H9 (cell line): ENCODE data around the gene HASPIN. TPM values are rescaled to one million over a fixed set of nuclear protein-coding genes. Genes with fewer than 3 reads are reported as not detected.

Experiments used
- DNase-seq: peaks from one replicate; pipeline ENCODE4 v3.0.0-alpha.2; 2017
- H2AFZ ChIP-seq: one replicate; pipeline ENCODE4 v1.6.1; 2013; ENCODE audit warnings: mild to moderate bottlenecking, low read length, control low read depth, moderate library complexity
- H2AK5ac ChIP-seq: 2 replicates; pipeline ENCODE4 v1.6.1; 2013; ENCODE audit warnings: low read length, control low read depth, mixed read lengths; ENCODE audit not compliant: insufficient read length
- H2BK120ac ChIP-seq: one replicate; pipeline ENCODE4 v1.6.1; 2013; ENCODE audit warnings: low read depth, mild to moderate bottlenecking, low read length, control low read depth, inconsistent platforms; ENCODE audit not compliant: poor library complexity, severe bottlenecking
- H2BK12ac ChIP-seq: 2 replicates; pipeline ENCODE4 v1.6.1; 2013; ENCODE audit warnings: low read length, control low read depth, mixed read lengths, low read depth; ENCODE audit not compliant: insufficient read length
- H2BK15ac ChIP-seq: 2 replicates; pipeline ENCODE4 v1.6.1; 2013; ENCODE audit warnings: low read depth, low read length, control low read depth
- H2BK20ac ChIP-seq: one replicate; pipeline ENCODE4 v1.6.1; 2013; ENCODE audit warnings: low read depth, mild to moderate bottlenecking, low read length, control low read depth, inconsistent platforms; ENCODE audit not compliant: poor library complexity, severe bottlenecking
- H2BK5ac ChIP-seq: 2 replicates; pipeline ENCODE4 v1.6.1; 2013; ENCODE audit warnings: low read length, control low read depth, mixed read lengths; ENCODE audit not compliant: insufficient read length
- H3K14ac ChIP-seq: 2 replicates; pipeline ENCODE4 v1.6.1; 2013; ENCODE audit warnings: low read length, control low read depth; ENCODE audit not compliant: insufficient read depth
- H3K18ac ChIP-seq: 2 replicates; pipeline ENCODE4 v1.6.1; 2013; ENCODE audit warnings: low read depth, mild to moderate bottlenecking, mixed read lengths, low read length, control low read depth; ENCODE audit not compliant: insufficient read length
- H3K23ac ChIP-seq: 2 replicates; pipeline ENCODE4 v1.6.1; 2013; ENCODE audit warnings: low read length, control low read depth, mixed read lengths, low read depth; ENCODE audit not compliant: insufficient read length
- H3K23me2 ChIP-seq: 2 replicates; pipeline ENCODE4 v1.6.1; 2013; ENCODE audit warnings: low read depth, mild to moderate bottlenecking, mixed read lengths, low read length, control low read depth; ENCODE audit not compliant: insufficient read length, poor library complexity, severe bottlenecking
- H3K27ac ChIP-seq: 2 replicates; pipeline ENCODE4 v1.5.1; 2013; ENCODE audit warnings: low read length, control low read depth, mixed read lengths, low read depth; ENCODE audit not compliant: insufficient read length
- H3K27me3 ChIP-seq: 2 replicates; pipeline ENCODE4 v1.6.1; 2013; ENCODE audit warnings: low read length, control low read depth, inconsistent platforms; ENCODE audit not compliant: insufficient read depth
- H3K4ac ChIP-seq: 2 replicates; pipeline ENCODE4 v1.6.1; 2013; ENCODE audit warnings: low read depth, mild to moderate bottlenecking, control low read depth, inconsistent platforms, low read length, moderate library complexity
- H3K4me1 ChIP-seq: 2 replicates; pipeline ENCODE4 v1.6.1; 2013; ENCODE audit warnings: low read length, control low read depth, inconsistent platforms; ENCODE audit not compliant: insufficient read depth
- H3K4me2 ChIP-seq: 2 replicates; pipeline ENCODE4 v1.6.1; 2013; ENCODE audit warnings: low read length, control low read depth, mixed read lengths; ENCODE audit not compliant: insufficient read length, insufficient read depth
- H3K56ac ChIP-seq: 2 replicates; pipeline ENCODE4 v1.6.1; 2013; ENCODE audit warnings: low read depth, mild to moderate bottlenecking, mixed read lengths, low read length, control low read depth; ENCODE audit not compliant: insufficient read length
- H3K79me1 ChIP-seq: 2 replicates; pipeline ENCODE4 v1.6.1; 2013; ENCODE audit warnings: low read depth, mild to moderate bottlenecking, moderate library complexity, low read length, control low read depth, inconsistent platforms; ENCODE audit not compliant: insufficient read depth, poor library complexity, severe bottlenecking
- H3K79me2 ChIP-seq: 2 replicates; pipeline ENCODE4 v1.6.1; 2013; ENCODE audit warnings: low read length, control low read depth, inconsistent platforms; ENCODE audit not compliant: insufficient read depth
- H3K9ac ChIP-seq: 2 replicates; pipeline ENCODE4 v1.6.1; 2013; ENCODE audit warnings: low read length, control low read depth, mixed read lengths; ENCODE audit not compliant: insufficient read length; ENCODE audit errors: extremely low read depth
- H3K9me3 ChIP-seq: one replicate; pipeline ENCODE4 v1.6.1; 2013; ENCODE audit warnings: low read depth, low read length, inconsistent platforms; ENCODE audit not compliant: control insufficient read depth
- H3T11ph ChIP-seq: one replicate; pipeline ENCODE4 v1.6.1; 2013; ENCODE audit warnings: mild to moderate bottlenecking, low read length, control low read depth, inconsistent platforms
- H4K20me1 ChIP-seq: one replicate; pipeline ENCODE4 v1.6.1; 2013; ENCODE audit not compliant: control insufficient read depth, insufficient read length, insufficient read depth
- H4K5ac ChIP-seq: 2 replicates; pipeline ENCODE4 v1.6.1; 2013; ENCODE audit warnings: low read depth, mild to moderate bottlenecking, mixed read lengths, low read length, control low read depth; ENCODE audit not compliant: insufficient read length
- H4K8ac ChIP-seq: replicated peaks from 2 replicates; pipeline ENCODE4 v1.6.1; 2013; ENCODE audit warnings: low read length, control low read depth, mixed read lengths, low read depth; ENCODE audit not compliant: insufficient read length
- H4K91ac ChIP-seq: 2 replicates; pipeline ENCODE4 v1.6.1; 2013; ENCODE audit warnings: low read depth, mild to moderate bottlenecking, moderate library complexity, mixed read lengths, low read length, control low read depth; ENCODE audit not compliant: insufficient read length
- H3K27ac Mint-ChIP-seq, 3 experiments: 2 replicates in 2 of 3; 3 replicates in 1 of 3; pipeline ENCODE4 v1.8.0; 2020 to 2021; ENCODE audit warnings: mixed read lengths in 3 of 3, mild to moderate bottlenecking in 1 of 3, moderate library complexity in 1 of 3
- H3K27me3 Mint-ChIP-seq: 2 replicates; pipeline ENCODE4 v1.8.0; 2021; ENCODE audit warnings: low read depth, mild to moderate bottlenecking, moderate library complexity, mixed read lengths
- H3K36me3 Mint-ChIP-seq, 3 experiments: 2 replicates in 2 of 3; 3 replicates in 1 of 3; pipeline ENCODE4 v1.8.0; 2020 to 2021; ENCODE audit warnings: low read depth in 3 of 3, mixed read lengths in 3 of 3; ENCODE audit not compliant: insufficient read depth in 1 of 3
- H3K4me1 Mint-ChIP-seq, 2 experiments: 2 replicates each; pipeline ENCODE4 v1.8.0; 2020; ENCODE audit warnings: mixed read lengths in 2 of 2
- H3K4me3 Mint-ChIP-seq, 2 experiments: 2 replicates in 1 of 2; 3 replicates in 1 of 2; pipeline ENCODE4 v1.8.0; 2020 to 2021; ENCODE audit warnings: mild to moderate bottlenecking in 2 of 2, mixed read lengths in 2 of 2, moderate library complexity in 1 of 2
- H3K9me3 Mint-ChIP-seq, 2 experiments: 2 replicates in 1 of 2; 3 replicates in 1 of 2; pipeline ENCODE4 v1.8.0; 2020; ENCODE audit warnings: mild to moderate bottlenecking in 2 of 2, mixed read lengths in 2 of 2, moderate library complexity in 1 of 2
- WGBS: extraction: QIAGEN DNeasy Blood & Tissue Kit; methylation state at CpG from one replicate; pipeline ENCODE4 v1.1.7; 2013; ENCODE audit warnings: missing lambda C conversion rate, low lambda C conversion rate, mixed read lengths; ENCODE audit not compliant: insufficient read length; ENCODE audit errors: extremely low coverage; 5-methylcytosine and 5-hydroxymethylcytosine counted together
- total RNA-seq: library from RNA; stranded (reverse); gene quantifications from 2 replicates; pipeline ENCODE4 v1.2.1, GENCODE V29; 2021
- TF ChIP-seq, protein P1 (sequence below): fragments of 200-600 bp; sonication (generic); conservative IDR thresholded peaks from 3 replicates; pipeline ENCODE4 v1.8.0; 2021; ENCODE audit warnings: antibody characterized with exemption, mild to moderate bottlenecking

Gene HASPIN
- total RNA-seq, 1 experiment from 2014 or later, result 26.6 TPM

- no peak overlapping the region for H2BK12ac ChIP-seq
- whole genome bisulfite sequencing, result no CpG with 5 or more reads among the region's 12 CpGs
- no peak overlapping the region for H2BK120ac ChIP-seq
- H3K9ac ChIP-seq, result no peak overlapping the region
- no peak overlapping the region for H4K91ac ChIP-seq
- H3K56ac ChIP-seq, result no peak overlapping the region
- H3K36me3 Mint-ChIP-seq, result no peaks in the 10 kb centered on the region; a peak in 1 of 7 replicates
- H3K27ac Mint-ChIP-seq, result no peak overlapping the region
- no peaks in the 10 kb centered on the region for H4K20me1 ChIP-seq
- H4K5ac ChIP-seq, result no peak overlapping the region
- no peak overlapping the region for H3T11ph ChIP-seq
- H3K4me1 ChIP-seq, result no peaks in the 10 kb centered on the region
- no peak overlapping the region for H2BK15ac ChIP-seq
- DNase-seq, result no peak
- H3K79me1 ChIP-seq, result no peaks in the 10 kb centered on the region
- H3K27ac ChIP-seq, result no peak overlapping the region
- no peak overlapping the region for H2AK5ac ChIP-seq
- no peaks in the 10 kb centered on the region for H3K27me3 ChIP-seq
- H3K23ac ChIP-seq, result no peak overlapping the region
- H3K79me2 ChIP-seq, result no peaks in the 10 kb centered on the region
- H3K4me3 Mint-ChIP-seq, result no peak overlapping the region
- H4K8ac ChIP-seq, result no peak overlapping the region
- no peak overlapping the region; the same call in 1 of the 2 replicates for H3K14ac ChIP-seq
- H3K27me3 Mint-ChIP-seq, result peaks cover 4% of the 10 kb centered on the region; the same call in 1 of the 2 replicates
- H3K4me2 ChIP-seq, result no peak overlapping the region
- no peak overlapping the region for H2BK20ac ChIP-seq
- no peak overlapping the region for H3K18ac ChIP-seq
- TF ChIP-seq, protein P1, sequence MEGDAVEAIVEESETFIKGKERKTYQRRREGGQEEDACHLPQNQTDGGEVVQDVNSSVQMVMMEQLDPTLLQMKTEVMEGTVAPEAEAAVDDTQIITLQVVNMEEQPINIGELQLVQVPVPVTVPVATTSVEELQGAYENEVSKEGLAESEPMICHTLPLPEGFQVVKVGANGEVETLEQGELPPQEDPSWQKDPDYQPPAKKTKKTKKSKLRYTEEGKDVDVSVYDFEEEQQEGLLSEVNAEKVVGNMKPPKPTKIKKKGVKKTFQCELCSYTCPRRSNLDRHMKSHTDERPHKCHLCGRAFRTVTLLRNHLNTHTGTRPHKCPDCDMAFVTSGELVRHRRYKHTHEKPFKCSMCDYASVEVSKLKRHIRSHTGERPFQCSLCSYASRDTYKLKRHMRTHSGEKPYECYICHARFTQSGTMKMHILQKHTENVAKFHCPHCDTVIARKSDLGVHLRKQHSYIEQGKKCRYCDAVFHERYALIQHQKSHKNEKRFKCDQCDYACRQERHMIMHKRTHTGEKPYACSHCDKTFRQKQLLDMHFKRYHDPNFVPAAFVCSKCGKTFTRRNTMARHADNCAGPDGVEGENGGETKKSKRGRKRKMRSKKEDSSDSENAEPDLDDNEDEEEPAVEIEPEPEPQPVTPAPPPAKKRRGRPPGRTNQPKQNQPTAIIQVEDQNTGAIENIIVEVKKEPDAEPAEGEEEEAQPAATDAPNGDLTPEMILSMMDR, result no peak
- H2AFZ ChIP-seq, result no peak overlapping the region
- H3K23me2 ChIP-seq, result no peaks in the 10 kb centered on the region
- no peak overlapping the region for H3K4ac ChIP-seq
- H2BK5ac ChIP-seq, result no peak overlapping the region
- H3K9me3 Mint-ChIP-seq, result no peaks in the 10 kb centered on the region
- H3K9me3 ChIP-seq, result no peaks in the 10 kb centered on the region
- peaks cover 7 to 23% of the 10 kb centered on the region in 2 experiments for H3K4me1 Mint-ChIP-seq
Measured at GRCh38 chr17:3681057-3681456, 42.6 kb upstream of the HASPIN start.
